ENCODE data around the gene SIPA1L3. TPM values are rescaled to one million over a fixed set of nuclear protein-coding genes. Genes with fewer than 3 reads are reported as not detected.
A peak's percentile ranks its signal among the peaks of the same experiment; 100 is the strongest.

Gene SIPA1L3
- total and polyA plus RNA-seq, 9 of the 15 experiments (the other 6 are each of a cell fraction or from before 2014, with no cell fraction given) = 0.01 to 6.1 (median 2.5) TPM

GRCh38 chr19:38210458-38210987 is 303.5 kb downstream of the SIPA1L3 start:
- in situ Hi-C loops (cut with MboI) = no loop called here
- ATAC-seq = no peak
- no peak overlapping the region for H2AFZ ChIP-seq (ENCODE audit: low read depth, low read length)
- H3K79me2 ChIP-seq (ENCODE audit: control insufficient read depth, insufficient read depth, low read length) = no peaks in the 10 kb centered on the region
- FAIRE-seq = no peak
- intact Hi-C loops (cut with micrococcal nuclease) = no loop called here
- H3K4me3 ChIP-seq = no peak overlapping the region
- H3K36me3 ChIP-seq (ENCODE audit: control insufficient read depth, insufficient read depth, low read length) = no peaks in the 10 kb centered on the region
- H4K20me1 ChIP-seq (replicated peaks; ENCODE audit: control insufficient read depth, insufficient read depth, low read length) = no peaks in the 10 kb centered on the region
- H3K4me2 ChIP-seq (ENCODE audit: insufficient read depth, low read length) = no peak overlapping the region
- peak in 2 of 4 experiments; percentile 66 to 67 for DNase-seq (ENCODE audit: extremely low read depth in 1 of 4, low spot score in 3 of 4)
- H3K27me3 ChIP-seq (ENCODE audit: control insufficient read depth in 2 of 2, insufficient read depth in 2 of 2, low read length in 2 of 2) = peaks cover 5 to 19% of the 10 kb centered on the region in 2 experiments; a peak in 3 of 5 replicates
- peaks cover 0 to 56% of the 10 kb centered on the region in 2 experiments; a peak in 2 of 5 replicates for H3K4me1 ChIP-seq (replicated peaks in 1 of 2; ENCODE audit: control insufficient read depth in 2 of 2, insufficient read depth in 2 of 2, low read length in 2 of 2)
- CTCF ChIA-PET (ENCODE audit: low intra/inter-chr PET ratio) = no interaction called here
- H3K27ac ChIP-seq (ENCODE audit: extremely low read depth, low read depth, low read length) = no peak overlapping the region
- H3K9me1 ChIP-seq (ENCODE audit: control insufficient read depth, insufficient read depth, low read length) = no peaks in the 10 kb centered on the region
- no TSS peak for BruUV-seq (replicated peaks)
- peak overlapping the region in 1 of 2 experiments; percentile 26; a peak in 2 of 4 replicates for H3K9ac ChIP-seq (ENCODE audit: insufficient read depth in 1 of 2, low read depth in 2 of 2, low read length in 2 of 2)
- POLR2A ChIA-PET = no interaction called here
- H3K9me3 ChIP-seq (replicated peaks; ENCODE audit: control insufficient read depth, insufficient read depth, low read depth, low read length) = no peaks in the 10 kb centered on the region
- WGBS (ENCODE audit: insufficient coverage, low coverage, missing lambda C conversion rate) = no CpG with 5 or more reads among the region's 24 CpGs
- peak; percentile 78 for TF ChIP-seq RFX1 (IDR thresholded peaks at IDR 0.05)
- no peak for TF ChIP-seq ZBTB11 (CRISPR knock-in tag; IDR thresholded peaks at IDR 0.05)
- TF ChIP-seq TFAP4 (CRISPR knock-in tag; IDR thresholded peaks at IDR 0.05; ENCODE audit: borderline replicate concordance) = peak; percentile 60; the same call in 1 of the 2 replicates

Data from K562 (cell line).